H1 (cell line): ENCODE data around the gene NLRP10. TPM values are rescaled to one million over a fixed set of nuclear protein-coding genes. Genes with fewer than 3 reads are reported as not detected.

Experiments
- CTCF ChIA-PET: fragments of 300-600 bp; sonication (Branson Sonifier 250); formaldehyde crosslinking; loops from one replicate; lab custom pipeline; 2021; ENCODE audit not compliant: partially characterized antibody; lab: Charles Lee
- POLR2A ChIA-PET: fragments of 300-600 bp; sonication (Branson Sonifier 250); formaldehyde crosslinking; loops from one replicate; lab custom pipeline; 2021; ENCODE audit warnings: inconsistent platforms; ENCODE audit not compliant: partially characterized antibody; lab: Charles Lee
- DNase-seq, 2 experiments: peaks; one replicate each; pipeline versions ENCODE4 v3.0.0 to v3.0.0-alpha.2; 2010 to 2022; ENCODE audit warnings: low spot score in 2 of 2, low read depth in 1 of 2, mixed read lengths in 1 of 2
- FAIRE-seq: peaks from 2 replicates; lab custom pipeline; 2011; peaks lifted over from hg19 to GRCh38; lab: Jason Lieb, UNC
- H2AFZ ChIP-seq: 2 replicates; pipeline ENCODE4 v1.8.1; 2012; ENCODE audit warnings: low read length, inconsistent platforms
- H2AK5ac ChIP-seq: 2 replicates; pipeline ENCODE4 v1.6.1; 2013; ENCODE audit warnings: low read depth, low read length
- H2BK120ac ChIP-seq: replicated peaks from 2 replicates; pipeline ENCODE3; 2013; ENCODE audit warnings: low read depth, low read length, inconsistent platforms
- H2BK12ac ChIP-seq: 2 replicates; pipeline ENCODE4 v1.6.1; 2013; ENCODE audit warnings: low read depth, low read length
- H2BK15ac ChIP-seq: 2 replicates; pipeline ENCODE4 v1.6.1; 2013; ENCODE audit warnings: low read length
- H2BK20ac ChIP-seq: 2 replicates; pipeline ENCODE4 v1.6.1; 2013; ENCODE audit warnings: low read length
- H2BK5ac ChIP-seq: 2 replicates; pipeline ENCODE4 v1.6.1; 2013; ENCODE audit warnings: low read depth, low read length
- H3K14ac ChIP-seq: 2 replicates; pipeline ENCODE4 v1.6.1; 2013; ENCODE audit warnings: inconsistent platforms; ENCODE audit not compliant: insufficient read length
- H3K18ac ChIP-seq: 2 replicates; pipeline ENCODE4 v1.6.1; 2013; ENCODE audit warnings: low read length; ENCODE audit errors: extremely low read depth
- H3K23ac ChIP-seq: 2 replicates; pipeline ENCODE4 v1.6.1; 2013; ENCODE audit warnings: inconsistent platforms; ENCODE audit not compliant: insufficient read length
- H3K23me2 ChIP-seq: 2 replicates; pipeline ENCODE4 v1.6.1; 2013; ENCODE audit warnings: low read depth, low read length
- H3K27ac ChIP-seq: 2 replicates; pipeline ENCODE4 v1.6.1; 2011; ENCODE audit warnings: low read depth, low read length, inconsistent platforms
- H3K27me3 ChIP-seq, 4 experiments: replicated peaks in 1 of 4; 1 replicate in 1 of 4; 2 replicates in 3 of 4; pipeline versions ENCODE4 v1.6.1 to v1.8.1; 2011 to 2013; ENCODE audit warnings: low read length in 3 of 4, mild to moderate bottlenecking in 3 of 4, inconsistent platforms in 2 of 4, mixed read lengths in 2 of 4, moderate library complexity in 1 of 4; ENCODE audit not compliant: control insufficient read depth in 3 of 4, insufficient read depth in 3 of 4; ENCODE audit errors: extremely low read depth in 1 of 4
- H3K36me3 ChIP-seq, 4 experiments: 2 replicates each; pipeline versions ENCODE4 v1.6.1 to v1.8.1; 2011 to 2013; ENCODE audit warnings: mild to moderate bottlenecking in 4 of 4, low read length in 3 of 4, moderate library complexity in 2 of 4, control low read depth in 1 of 4, inconsistent platforms in 1 of 4; ENCODE audit not compliant: insufficient read depth in 4 of 4, control insufficient read depth in 2 of 4
- H3K4ac ChIP-seq: replicated peaks from 2 replicates; pipeline ENCODE3; 2013; ENCODE audit warnings: low read length, low read depth, mixed read lengths, inconsistent platforms; ENCODE audit not compliant: insufficient read length
- H3K4me1 ChIP-seq, 4 experiments: replicated peaks in 1 of 4; 1 replicate in 1 of 4; 2 replicates in 3 of 4; pipeline versions ENCODE4 v1.6.1 to v1.8.1; 2011 to 2013; ENCODE audit warnings: low read length in 3 of 4, inconsistent platforms in 2 of 4, mixed read lengths in 1 of 4; ENCODE audit not compliant: insufficient read depth in 4 of 4, control insufficient read depth in 3 of 4
- H3K4me2 ChIP-seq, 2 experiments: 2 replicates each; pipeline versions ENCODE4 v1.6.1 to v1.8.1; 2011 to 2013; ENCODE audit warnings: low read depth in 2 of 2, low read length in 2 of 2, control low read depth in 1 of 2, inconsistent platforms in 1 of 2, mild to moderate bottlenecking in 1 of 2; ENCODE audit not compliant: insufficient read depth in 1 of 2
- H3K4me3 ChIP-seq, 4 experiments: fragments of 200-600, 300-600 bp in 1 of 4; sonication (generic), shearing (Covaris generic), sonication (Bioruptor Twin) in 1 of 4; 2 replicates each; pipeline versions ENCODE4 v1.5.1 to v1.8.1; 2011 to 2016; ENCODE audit warnings: low read length in 4 of 4, low read depth in 3 of 4, control low read depth in 2 of 4, inconsistent platforms in 2 of 4, mild to moderate bottlenecking in 2 of 4, mixed read lengths in 1 of 4, moderate library complexity in 1 of 4; ENCODE audit not compliant: insufficient read depth in 2 of 4; ENCODE audit errors: extremely low read depth in 1 of 4
- H3K56ac ChIP-seq: replicated peaks from 2 replicates; pipeline ENCODE3; 2013; ENCODE audit warnings: low read depth, mild to moderate bottlenecking, mixed read lengths, low read length, inconsistent platforms; ENCODE audit not compliant: insufficient read length
- H3K79me1 ChIP-seq: 2 replicates; pipeline ENCODE4 v1.6.1; 2013; ENCODE audit warnings: low read depth, low read length, control low read depth
- H3K79me2 ChIP-seq, 2 experiments: 2 replicates each; pipeline versions ENCODE4 v1.6.1 to v1.8.1; 2012 to 2013; ENCODE audit warnings: low read length in 2 of 2, mild to moderate bottlenecking in 2 of 2, inconsistent platforms in 1 of 2; ENCODE audit not compliant: insufficient read depth in 2 of 2, control insufficient read depth in 1 of 2
- H3K9ac ChIP-seq, 4 experiments: replicated peaks in 1 of 4; 1 replicate in 1 of 4; 2 replicates in 3 of 4; pipeline versions ENCODE4 v1.6.1 to v1.8.1; 2011 to 2013; ENCODE audit warnings: low read depth in 3 of 4, low read length in 3 of 4, control low read depth in 2 of 4, mild to moderate bottlenecking in 2 of 4, moderate library complexity in 2 of 4, inconsistent platforms in 1 of 4; ENCODE audit errors: extremely low read depth in 1 of 4
- H3K9me3 ChIP-seq, 2 experiments: 2 replicates each; pipeline versions ENCODE4 v1.6.1 to v1.8.1; 2012 to 2013; ENCODE audit warnings: mild to moderate bottlenecking in 2 of 2, moderate library complexity in 2 of 2, control low read depth in 1 of 2, inconsistent platforms in 1 of 2, low read depth in 1 of 2, low read length in 1 of 2, mixed read lengths in 1 of 2; ENCODE audit not compliant: insufficient read depth in 2 of 2
- H4K20me1 ChIP-seq, 2 experiments: replicated peaks in 1 of 2; 2 replicates each; pipeline versions ENCODE3 to v1.8.1; 2011 to 2013; ENCODE audit warnings: inconsistent platforms in 2 of 2, low read length in 2 of 2, mild to moderate bottlenecking in 1 of 2; ENCODE audit not compliant: insufficient read depth in 2 of 2, control insufficient read depth in 1 of 2
- H4K5ac ChIP-seq: 2 replicates; pipeline ENCODE4 v1.6.1; 2013; ENCODE audit warnings: low read length, low read depth, mixed read lengths, inconsistent platforms; ENCODE audit not compliant: insufficient read length
- H4K8ac ChIP-seq: 2 replicates; pipeline ENCODE4 v1.8.0; 2013; ENCODE audit warnings: mild to moderate bottlenecking, moderate library complexity, low read length, inconsistent platforms; ENCODE audit not compliant: insufficient read depth; ENCODE audit errors: extremely low read depth
- H4K91ac ChIP-seq: replicated peaks from 2 replicates; pipeline ENCODE3; 2013; ENCODE audit warnings: low read length, mixed read lengths, inconsistent platforms; ENCODE audit not compliant: insufficient read length
- ASH2L ChIP-seq: fragments of 200-600, 300-600 bp; sonication (generic); IDR thresholded peaks from one replicate; pipeline ENCODE4 v1.7.1; 2017; ENCODE audit warnings: low read length
- POLR2A ChIP-seq, 2 experiments: IDR thresholded peaks; 1 replicate in 1 of 2; 2 replicates in 1 of 2; pipeline ENCODE4 v1.6.1; 2011; ENCODE audit warnings: low read depth in 2 of 2, low read length in 2 of 2, mild to moderate bottlenecking in 2 of 2; ENCODE audit errors: control extremely low read depth in 1 of 2
- SP4 ChIP-seq: IDR thresholded peaks from 2 replicates; pipeline ENCODE4 v1.6.1; 2012; ENCODE audit warnings: low read length, inconsistent platforms
- USF2 ChIP-seq: IDR thresholded peaks from 2 replicates; pipeline ENCODE4 v1.6.1; 2011; ENCODE audit warnings: low read length, improper control_type of control experiment
- WGBS, 2 experiments: shearing (Covaris generic) in 1 of 2; methylation state at CpG; one replicate each; pipeline versions ENCODE4 v1.1.6 to v1.1.7; 2013 to 2015; ENCODE audit warnings: low lambda C conversion rate in 2 of 2, mixed read lengths in 2 of 2, inconsistent platforms in 1 of 2, low coverage in 1 of 2, missing lambda C conversion rate in 1 of 2; ENCODE audit not compliant: insufficient replicate concordance in 2 of 2, insufficient coverage in 1 of 2, insufficient read length in 1 of 2; ENCODE audit errors: extremely low coverage in 1 of 2, missing lambda C conversion rate in 1 of 2; 5-methylcytosine and 5-hydroxymethylcytosine counted together
- polyA plus RNA-seq, 7 experiments: library from polyadenylated mRNA; depleted of rRNA in 3 of 7; stranded (reverse) in 5 of 7; unstranded in 2 of 7; fragments of >200 nt in 5 of 7; fragments of 200-250 nt in 2 of 7; gene quantifications; 1 replicate in 5 of 7; 2 replicates in 1 of 7; 4 replicates in 1 of 7; pipeline versions ENCODE4 v1.2.1 to v1.2.3, GENCODE V29; 2011 to 2013; ENCODE audit warnings: missing spikeins in 2 of 7, mixed read lengths in 2 of 7
- total RNA-seq: library from RNA; stranded (reverse); fragmentation: NEBNext Ultra II Directional; extraction: Animal tissue kit (Norgen Biotek cat#: 25700); gene quantifications from 2 replicates; pipeline ENCODE4 v1.2.1, GENCODE V29; 2021
- TF ChIP-seq, protein P1 (sequence below), 3 experiments: IDR thresholded peaks; 1 replicate in 2 of 3; 2 replicates in 1 of 3; pipeline versions ENCODE4 v1.5.1 to v1.6.1; 2011; ENCODE audit warnings: low read length in 3 of 3, mild to moderate bottlenecking in 3 of 3, inconsistent platforms in 2 of 3, low read depth in 1 of 3, moderate library complexity in 1 of 3; ENCODE audit not compliant: insufficient read depth in 1 of 3; ENCODE audit errors: control extremely low read depth in 1 of 3

Gene NLRP10
- total and polyA plus RNA-seq, 2 of the 8 experiments (the other 6 are each of a cell fraction or from before 2014, with no cell fraction given) = 0.71 TPM; not detected in 1

DNA sequence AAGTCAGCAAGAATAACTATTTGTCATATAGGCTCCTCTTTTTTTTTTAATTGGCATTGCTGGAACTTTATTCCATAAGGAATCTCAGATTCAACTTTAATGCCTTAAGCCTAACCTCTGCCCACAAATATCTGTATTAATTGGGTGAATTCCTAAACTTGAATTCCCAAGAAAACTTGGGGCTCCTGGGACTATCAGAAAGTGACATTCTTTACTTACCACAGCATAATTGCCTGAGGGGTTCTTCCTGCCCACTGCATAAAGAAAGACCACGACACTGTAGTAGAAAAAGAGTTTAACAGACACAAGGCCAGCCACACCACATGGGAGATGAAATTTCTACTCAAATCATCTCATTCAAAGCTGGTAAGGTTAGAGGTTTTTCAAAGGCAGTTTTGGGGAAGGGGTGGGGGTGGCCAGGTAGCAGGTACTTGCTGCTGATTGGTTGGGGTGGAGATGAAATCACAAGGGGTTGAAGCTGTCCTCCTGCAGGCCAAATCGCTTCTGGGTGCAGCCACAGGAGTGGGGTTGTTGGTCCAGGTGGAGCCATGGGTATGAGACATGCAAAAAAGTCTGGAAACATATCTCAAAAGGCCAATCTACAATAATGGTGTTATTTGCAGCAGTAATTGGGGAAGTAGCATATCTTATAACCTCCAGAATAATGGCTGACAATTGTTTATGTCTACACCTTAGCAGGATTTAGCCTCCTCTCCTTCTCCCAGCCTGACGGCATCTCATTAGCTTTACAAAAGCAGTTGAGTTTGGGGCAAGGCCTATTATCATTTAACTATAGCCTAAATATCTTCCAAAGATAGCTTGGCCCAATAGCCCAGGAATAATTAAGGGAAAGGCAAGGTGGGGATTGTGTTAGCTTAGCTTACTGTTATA, 4.8 kb upstream of the NLRP10 start:
- CTCF ChIA-PET = interaction anchor here (1.1 to 2.1 kb wide), 5 partner anchors 16 to 65 kb away, joined by 3 to 5 read pairs (median 3); no protein-coding TSS in a partner anchor
- no peak for FAIRE-seq
- no peak overlapping the region for H3K27ac ChIP-seq
- no peak for TF ChIP-seq USF2
- TF ChIP-seq SP4 = no peak
- TF ChIP-seq POLR2A (IDR thresholded peaks at IDR 0.05; ENCODE audit: control extremely low read depth in 1 of 2, low read depth in 2 of 2, low read length in 2 of 2) = peak in 1 of 2 experiments; percentile 37; a peak in 1 of 3 replicates
- no peak for TF ChIP-seq ASH2L
- TF ChIP-seq, protein P1, sequence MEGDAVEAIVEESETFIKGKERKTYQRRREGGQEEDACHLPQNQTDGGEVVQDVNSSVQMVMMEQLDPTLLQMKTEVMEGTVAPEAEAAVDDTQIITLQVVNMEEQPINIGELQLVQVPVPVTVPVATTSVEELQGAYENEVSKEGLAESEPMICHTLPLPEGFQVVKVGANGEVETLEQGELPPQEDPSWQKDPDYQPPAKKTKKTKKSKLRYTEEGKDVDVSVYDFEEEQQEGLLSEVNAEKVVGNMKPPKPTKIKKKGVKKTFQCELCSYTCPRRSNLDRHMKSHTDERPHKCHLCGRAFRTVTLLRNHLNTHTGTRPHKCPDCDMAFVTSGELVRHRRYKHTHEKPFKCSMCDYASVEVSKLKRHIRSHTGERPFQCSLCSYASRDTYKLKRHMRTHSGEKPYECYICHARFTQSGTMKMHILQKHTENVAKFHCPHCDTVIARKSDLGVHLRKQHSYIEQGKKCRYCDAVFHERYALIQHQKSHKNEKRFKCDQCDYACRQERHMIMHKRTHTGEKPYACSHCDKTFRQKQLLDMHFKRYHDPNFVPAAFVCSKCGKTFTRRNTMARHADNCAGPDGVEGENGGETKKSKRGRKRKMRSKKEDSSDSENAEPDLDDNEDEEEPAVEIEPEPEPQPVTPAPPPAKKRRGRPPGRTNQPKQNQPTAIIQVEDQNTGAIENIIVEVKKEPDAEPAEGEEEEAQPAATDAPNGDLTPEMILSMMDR (IDR thresholded peaks at IDR 0.05; ENCODE audit: control extremely low read depth in 1 of 3, insufficient read depth in 1 of 3, low read depth in 1 of 3, low read length in 3 of 3) = peak in 1 of 3 experiments; percentile 1; a peak in 1 of 4 replicates

More for the DNA sequence above, 4.8 kb upstream of the NLRP10 start:
- peak overlapping the region; percentile 49 to 61 for H3K4me2 ChIP-seq
- DNase-seq = peak in 1 of 2 experiments; percentile 21
- H4K20me1 ChIP-seq = no peaks in the 10 kb centered on the region
- no peak overlapping the region; the same call in 1 of the 2 replicates for H2BK20ac ChIP-seq
- H4K91ac ChIP-seq = peak overlapping the region; percentile 59
- peaks cover 0 to 6% (median 3%) of the 10 kb centered on the region in 4 experiments; a peak in 3 of 7 replicates for H3K4me1 ChIP-seq
- peak overlapping the region; percentile 66; the same call in 1 of the 2 replicates for H2AFZ ChIP-seq
- peak overlapping the region; percentile 66; the same call in 1 of the 2 replicates for H3K18ac ChIP-seq
- no peak overlapping the region for H2AK5ac ChIP-seq
- peak overlapping the region in 1 of 4 experiments; percentile 23; a peak in 1 of 8 replicates for H3K4me3 ChIP-seq
- no peak overlapping the region for H3K23ac ChIP-seq
- H3K27me3 ChIP-seq = no peaks in the 10 kb centered on the region
- no peak overlapping the region for H2BK120ac ChIP-seq
- H3K36me3 ChIP-seq = no peaks in the 10 kb centered on the region
- no peak overlapping the region for H2BK15ac ChIP-seq
- H3K4ac ChIP-seq = no peak overlapping the region
- H3K79me2 ChIP-seq = no peaks in the 10 kb centered on the region
- H4K8ac ChIP-seq = no peak overlapping the region
- H3K9me3 ChIP-seq = no peaks in the 10 kb centered on the region
- H3K23me2 ChIP-seq = no peaks in the 10 kb centered on the region
- H4K5ac ChIP-seq = peak overlapping the region; percentile 9
- WGBS, 2 experiments = 49% methylated on average over 3 of the region's 3 CpGs; no CpG with 5 or more reads in 1 of the 2 experiments
- POLR2A ChIA-PET = interaction anchor here (1.1 to 2.2 kb wide), 5 partner anchors 10 to 64 kb away, joined by 3 to 8 read pairs (median 4); partner anchors contain the start of gene EIF3F
- no peaks in the 10 kb centered on the region for H3K79me1 ChIP-seq
- H2BK5ac ChIP-seq = peak overlapping the region; percentile 29; the same call in 1 of the 2 replicates
- no peak overlapping the region for H3K14ac ChIP-seq
- H3K9ac ChIP-seq = no peak overlapping the region
- H3K56ac ChIP-seq = no peak overlapping the region
- H2BK12ac ChIP-seq = 0 out of 2 replicates have a peak overlapping the region, but pooled peaks have one; percentile 51
